Metanephros (tissue), 2 donors: ENCODE data around the gene NCOA1. TPM values are rescaled to one million over a fixed set of nuclear protein-coding genes. Genes with fewer than 3 reads are reported as not detected.

Experiments
- small RNA-seq: library from RNA; depleted of rRNA; stranded (forward); fragments of <200 nt; gene quantifications from one replicate; pipeline ENCODE3, GENCODE V24; 2014; ENCODE audit warnings: low replicate concordance
- total RNA-seq: library from RNA; depleted of rRNA; stranded (reverse); fragments of >200 nt; gene quantifications from one replicate; pipeline ENCODE4 v1.2.3, GENCODE V29; 2014

The NCOA1 gene
- total RNA-seq = 70.6 TPM

DNA sequence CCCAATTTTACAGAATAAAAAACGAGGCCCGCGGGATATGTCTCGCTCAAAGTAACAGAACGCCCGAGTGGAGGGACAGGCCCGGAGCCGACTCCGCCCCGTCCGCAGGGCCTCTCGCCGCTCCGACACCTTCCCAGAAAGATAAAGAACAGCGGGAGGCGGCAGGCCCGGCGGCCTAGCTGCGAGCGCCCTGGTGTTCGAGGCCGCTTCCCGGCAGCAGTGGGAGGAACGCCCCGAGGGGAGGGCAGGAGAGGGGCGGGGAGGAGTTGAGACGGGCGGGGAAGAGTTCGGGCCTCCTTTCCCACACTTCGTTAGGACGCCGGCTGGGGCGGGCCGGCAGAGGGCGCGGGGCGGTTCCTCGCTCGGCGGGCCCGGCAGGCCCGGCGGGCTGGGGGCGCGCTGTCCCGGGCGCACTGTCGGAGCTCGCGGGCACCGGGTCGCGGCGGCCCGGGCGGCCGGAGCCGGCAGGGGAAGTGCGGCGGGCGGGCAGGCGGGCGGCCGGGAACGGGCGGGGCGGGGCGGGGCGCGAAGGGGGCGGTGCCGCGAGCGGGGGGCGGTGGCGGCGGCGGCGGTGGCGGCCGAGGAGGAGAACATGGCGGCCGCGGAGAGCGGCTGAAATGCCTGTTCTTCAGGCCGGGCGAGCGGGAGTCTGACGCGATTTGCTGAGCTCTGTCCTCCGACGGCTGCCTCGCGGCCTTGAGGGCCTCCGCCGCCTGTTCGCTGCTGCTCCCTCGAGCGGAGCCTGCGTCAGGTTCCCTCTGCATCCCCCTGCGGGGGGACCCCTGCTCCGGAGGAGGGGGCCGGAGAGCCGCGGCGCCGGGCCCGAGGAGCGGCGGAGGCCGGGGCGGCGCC lies at the start of gene NCOA1:
NCOA1 (plus strand) TSS at position 565 of the 852 bp plus-strand sequence. CDS start 167,424 bp downstream, outside the sequence.

DNA sequence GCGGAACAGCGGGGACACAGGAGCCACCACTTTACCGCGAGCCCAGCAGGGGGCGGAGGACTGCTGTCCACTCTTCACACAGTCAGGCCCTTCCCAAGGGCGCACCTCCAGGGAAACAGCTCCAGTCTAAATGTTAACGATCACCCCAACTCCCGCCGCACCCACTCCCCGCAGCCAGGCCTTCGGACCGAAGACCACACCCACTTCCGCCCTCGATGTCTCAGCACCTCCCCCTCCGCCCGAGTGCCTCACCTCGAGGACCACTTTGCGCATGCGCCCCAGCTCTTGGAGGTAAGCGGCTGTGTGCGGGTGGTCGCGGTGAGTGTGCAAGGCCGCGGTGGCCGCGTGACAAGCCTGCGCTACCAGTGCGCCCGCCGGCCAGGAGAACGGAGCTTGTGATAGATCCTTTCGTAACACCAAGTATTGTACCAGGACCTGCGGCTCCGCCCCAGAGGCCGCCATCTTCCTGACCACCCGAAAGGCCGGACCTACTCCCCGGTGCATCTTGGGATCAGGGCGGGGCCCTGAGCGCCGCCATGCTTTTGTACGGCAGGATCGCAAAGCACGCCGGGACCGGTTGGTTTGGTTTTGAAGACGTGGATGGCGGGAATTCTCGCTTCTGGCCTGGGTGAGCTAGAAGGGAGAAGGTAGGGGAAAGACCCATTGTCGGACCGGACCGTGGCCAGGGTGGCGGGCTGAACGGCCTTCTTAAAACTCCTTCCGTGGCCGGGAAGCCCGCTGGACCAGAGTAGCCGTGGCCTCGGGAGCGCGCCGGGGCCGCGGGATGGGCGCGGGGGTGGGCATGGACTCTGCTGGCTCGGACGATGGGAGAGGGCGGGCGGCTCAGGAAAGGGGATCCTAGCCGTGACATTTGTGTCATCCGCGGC lies 302.1 kb downstream of the NCOA1 start, which contains the start of the genes CENPO and PTRHD1:
CENPO (plus strand) TSS at position 552 of the 887 bp plus-strand sequence. CDS start 495 bp downstream, outside the sequence.
PTRHD1 (minus strand) TSS at position 518 of the 887 bp plus-strand sequence; CDS start at position 504, 14 bp downstream.

Small RNAs within 50 kb of the gene (small RNA-seq; reads per million reads assigned to genes)
- gene RNA5SP88 (0.07 reads per million), gene RNU6-936P (not detected)

Other genes with a start within 250 kb of the NCOA1 start
- 35.0 TPM for gene ITSN2, start 130.7 kb upstream of the NCOA1 start, total RNA-seq